BLaER1 (cell line): ENCODE measurements around the gene PSAT1.

Experiments used
- H3K27ac ChIP-seq: shearing (Covaris generic); formaldehyde crosslinking; 2 replicates; pipeline ENCODE4 v1.8.1; 2022
- H3K27me3 ChIP-seq: shearing (Covaris generic); formaldehyde crosslinking; 2 replicates; pipeline ENCODE4 v1.8.1; 2022
- H3K36me3 ChIP-seq: shearing (Covaris generic); formaldehyde crosslinking; 2 replicates; pipeline ENCODE4 v1.8.1; 2022
- H3K4me1 ChIP-seq: shearing (Covaris generic); formaldehyde crosslinking; 2 replicates; pipeline ENCODE4 v1.8.1; 2022
- H3K4me2 ChIP-seq: shearing (Covaris generic); formaldehyde crosslinking; 2 replicates; pipeline ENCODE4 v1.8.1; 2022
- H3K4me3 ChIP-seq: shearing (Covaris generic); formaldehyde crosslinking; 2 replicates; pipeline ENCODE4 v1.8.1; 2022
- H3K9ac ChIP-seq: shearing (Covaris generic); formaldehyde crosslinking; 2 replicates; pipeline ENCODE4 v1.8.1; 2022
- H3K9me3 ChIP-seq: shearing (Covaris generic); formaldehyde crosslinking; 2 replicates; pipeline ENCODE4 v1.8.1; 2022
- H4K20me1 ChIP-seq: shearing (Covaris generic); formaldehyde crosslinking; 2 replicates; pipeline ENCODE4 v1.8.1; 2022
- Cebpa-rat ChIP-seq: shearing (Covaris generic); IDR thresholded peaks from 2 replicates; pipeline ENCODE4 v1.8.1; 2022

Gene PSAT1

GRCh38 chr9:78371981-78372380, 75.1 kb downstream of the PSAT1 start:
- no peak overlapping the region for H3K4me2 ChIP-seq

More at GRCh38 chr9:78371981-78372380, 75.1 kb downstream of the PSAT1 start:
- Histone ChIP-seq H3K9ac (no peak overlapping the region), H3K27me3 (no peaks in the 10 kb centered on the region), H3K4me3 (no peak overlapping the region), H3K4me1 (no peaks in the 10 kb centered on the region), H3K9me3 (no peaks in the 10 kb centered on the region), H3K27ac (no peak overlapping the region), H3K36me3 (no peaks in the 10 kb centered on the region), H4K20me1 (no peaks in the 10 kb centered on the region)
- no peak for TF ChIP-seq Cebpa-rat
